GM19452 (cell line): ENCODE measurements around the gene EFCC1.
"Not testable (repeated sequence)": the region's sequence is repeated elsewhere in the genome, so short reads cannot be mapped to it uniquely, and the experiment has no call there.

Source experiments
- ATAC-seq: cut with Tn5 transposase; IDR thresholded peaks from one replicate; pipeline ENCODE4 v1.9.1; 2021; ENCODE audit not compliant: unreplicated experiment

The EFCC1 gene

GRCh38 chr3:129069313-129070085, 68.4 kb downstream of the EFCC1 start:
- not testable (repeated sequence) for ATAC-seq

GRCh38 chr3:129070086-129070885, 69.2 kb downstream of the EFCC1 start:
- no peak for ATAC-seq

- ATAC-seq = no peak
These were observed 76.1 kb downstream of the EFCC1 start for GRCh38 chr3:129077222-129077621.

- ATAC-seq = no peak
These were observed 77.4 kb downstream of the EFCC1 start for GRCh38 chr3:129078510-129078909.

GRCh38 chr3:129081503-129081902, 80.4 kb downstream of the EFCC1 start:
- no peak for ATAC-seq

- ATAC-seq = no peak
These were observed 80.9 kb downstream of the EFCC1 start for GRCh38 chr3:129082026-129082425.

GRCh38 chr3:129084501-129084900, 83.4 kb downstream of the EFCC1 start:
- ATAC-seq = no peak

- ATAC-seq = no peak
These were observed 84.1 kb downstream of the EFCC1 start for GRCh38 chr3:129085165-129085715.

- no peak for ATAC-seq
These were observed 84.7 kb downstream of the EFCC1 start for GRCh38 chr3:129085818-129086217.

GRCh38 chr3:129087138-129087702, 86.1 kb downstream of the EFCC1 start:
- ATAC-seq = no peak

- ATAC-seq = not testable (repeated sequence)
These were observed 86.8 kb downstream of the EFCC1 start for GRCh38 chr3:129087904-129088303.

GRCh38 chr3:129088312-129088711, 87.2 kb downstream of the EFCC1 start:
- ATAC-seq = not testable (repeated sequence)
